Fibroblast of villous mesenchyme (primary cell): Measurements from ENCODE around the gene TNS1. TPM values are rescaled to one million over a fixed set of nuclear protein-coding genes. Genes with fewer than 3 reads are reported as not detected.

Experiments used
- DNase-seq: peaks from one replicate; pipeline ENCODE4 v3.0.0-alpha.2; 2010; ENCODE audit warnings: low read depth
- H3K4me3 ChIP-seq: 2 replicates; pipeline ENCODE4 v1.5.1; 2011; ENCODE audit warnings: low read depth, mild to moderate bottlenecking, low read length
- total RNA-seq: library from RNA; depleted of rRNA; stranded (reverse); fragments of >200 nt; gene quantifications from 2 replicates; pipeline ENCODE4 v1.2.3, GENCODE V29; 2012
- TF ChIP-seq, protein P1 (sequence below): IDR thresholded peaks from 2 replicates; pipeline ENCODE4 v1.5.1; 2012; ENCODE audit warnings: low read depth, mild to moderate bottlenecking, low read length; ENCODE audit not compliant: insufficient read depth

Gene TNS1
- total RNA-seq, 1 donor = 127 TPM

DNA sequence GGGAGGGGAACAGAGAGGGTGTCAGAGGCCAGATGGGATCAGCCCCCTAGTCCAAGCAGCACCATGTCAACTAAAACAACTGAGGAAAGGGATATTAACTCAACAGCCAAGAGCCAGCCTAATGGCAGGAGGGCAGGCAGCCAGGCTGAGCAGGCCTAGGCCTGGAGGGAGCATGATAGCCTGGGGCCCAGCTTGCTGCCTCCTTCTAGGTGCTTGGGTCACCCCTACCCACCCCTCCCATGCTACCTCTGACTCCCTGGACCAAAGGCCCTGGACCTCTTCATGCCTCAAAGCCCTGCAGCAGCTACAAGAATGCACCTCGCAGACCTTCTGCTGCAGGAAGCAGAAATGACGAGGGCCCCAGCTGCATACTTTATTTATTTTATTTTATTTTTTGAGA, 22.1 kb upstream of the TNS1 start:
- TF ChIP-seq, protein P1, sequence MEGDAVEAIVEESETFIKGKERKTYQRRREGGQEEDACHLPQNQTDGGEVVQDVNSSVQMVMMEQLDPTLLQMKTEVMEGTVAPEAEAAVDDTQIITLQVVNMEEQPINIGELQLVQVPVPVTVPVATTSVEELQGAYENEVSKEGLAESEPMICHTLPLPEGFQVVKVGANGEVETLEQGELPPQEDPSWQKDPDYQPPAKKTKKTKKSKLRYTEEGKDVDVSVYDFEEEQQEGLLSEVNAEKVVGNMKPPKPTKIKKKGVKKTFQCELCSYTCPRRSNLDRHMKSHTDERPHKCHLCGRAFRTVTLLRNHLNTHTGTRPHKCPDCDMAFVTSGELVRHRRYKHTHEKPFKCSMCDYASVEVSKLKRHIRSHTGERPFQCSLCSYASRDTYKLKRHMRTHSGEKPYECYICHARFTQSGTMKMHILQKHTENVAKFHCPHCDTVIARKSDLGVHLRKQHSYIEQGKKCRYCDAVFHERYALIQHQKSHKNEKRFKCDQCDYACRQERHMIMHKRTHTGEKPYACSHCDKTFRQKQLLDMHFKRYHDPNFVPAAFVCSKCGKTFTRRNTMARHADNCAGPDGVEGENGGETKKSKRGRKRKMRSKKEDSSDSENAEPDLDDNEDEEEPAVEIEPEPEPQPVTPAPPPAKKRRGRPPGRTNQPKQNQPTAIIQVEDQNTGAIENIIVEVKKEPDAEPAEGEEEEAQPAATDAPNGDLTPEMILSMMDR = no peak
- no peak for DNase-seq
- H3K4me3 ChIP-seq = no peak overlapping the region

GRCh38 chr2:218024336-218024735, 21.5 kb upstream of the TNS1 start:
- H3K4me3 ChIP-seq = no peak overlapping the region
- TF ChIP-seq, protein P1 = no peak
- no peak for DNase-seq

DNA sequence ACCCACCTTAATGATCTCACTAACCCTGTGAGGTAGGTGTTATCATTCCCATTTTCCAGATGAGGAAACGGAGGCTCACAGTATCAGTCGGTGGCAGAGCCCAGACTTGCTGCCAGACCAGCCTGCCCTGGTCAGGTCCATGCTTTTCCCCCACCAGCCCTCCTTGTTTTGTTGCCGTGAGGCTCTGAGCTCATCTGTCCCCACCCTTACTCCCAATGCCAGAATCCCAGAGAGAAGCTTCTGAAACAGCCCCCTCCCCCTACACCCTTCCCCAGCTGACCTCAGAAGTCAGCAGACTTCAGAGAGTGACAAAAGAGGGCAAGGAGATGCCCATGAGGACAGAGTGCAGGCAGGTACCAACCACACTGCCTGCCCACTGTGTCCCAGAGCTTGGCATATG, 20.8 kb upstream of the TNS1 start:
- TF ChIP-seq, protein P1 = no peak
- no peak overlapping the region for H3K4me3 ChIP-seq
- DNase-seq = no peak

GRCh38 chr2:218022851-218023530, 20.2 kb upstream of the TNS1 start:
- DNase-seq = no peak
- H3K4me3 ChIP-seq = no peak overlapping the region
- TF ChIP-seq, protein P1 = no peak

GRCh38 chr2:218022131-218022850, 19.5 kb upstream of the TNS1 start:
- no peak overlapping the region for H3K4me3 ChIP-seq
- TF ChIP-seq, protein P1 = no peak
- no peak for DNase-seq

DNA sequence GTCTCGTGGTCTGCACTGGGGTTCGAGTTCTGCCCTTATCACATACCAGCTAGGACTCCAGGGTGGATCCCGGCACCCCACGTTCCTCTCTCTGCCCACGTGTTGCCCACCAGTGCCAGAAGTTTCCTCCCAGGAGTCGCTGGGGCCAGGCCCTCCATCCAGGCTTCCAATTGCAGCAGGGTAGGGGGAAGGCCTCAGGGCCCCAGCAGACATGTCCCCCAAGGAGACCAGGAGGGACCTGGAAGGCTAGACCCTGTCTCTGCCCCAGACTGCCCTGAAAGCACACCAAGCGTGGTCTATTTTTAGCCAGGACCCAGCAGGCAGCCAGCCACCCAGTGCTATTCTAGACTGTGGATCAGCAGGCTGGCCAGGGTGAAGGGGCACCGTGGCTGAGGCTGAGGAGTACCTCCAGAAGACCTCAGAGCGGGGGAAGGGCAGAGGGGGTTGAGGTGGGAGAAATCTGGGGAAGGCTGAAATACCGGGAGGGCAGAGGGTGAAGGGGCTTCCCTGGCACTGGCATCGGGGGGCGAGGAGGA, 18.8 kb upstream of the TNS1 start:
- no peak overlapping the region for H3K4me3 ChIP-seq
- DNase-seq = no peak
- TF ChIP-seq, protein P1 = no peak
